ENCODE data around the gene NTF3. TPM values are rescaled to one million over a fixed set of nuclear protein-coding genes. Genes with fewer than 3 reads are reported as not detected.

NTF3 gene
- total and polyA plus RNA-seq, 7 donors = 0.16 to 0.62 (median 0.29) TPM

- DNase-seq (no peak), ATAC-seq (no peak)
- Histone ChIP-seq H3K27me3 (ENCODE audit: insufficient read depth in 3 of 3, low read length in 2 of 3) (peaks cover 0 to 6% (median 0%) of the 10 kb centered on the region in 3 donors), H3K27ac (no peak overlapping the region), H3K4me3 (no peak overlapping the region), H3K4me1 (no peaks in the 10 kb centered on the region), H3K9me3 (no peaks in the 10 kb centered on the region), H3K36me3 (ENCODE audit: insufficient read depth in 1 of 2, low read depth in 1 of 2) (no peaks in the 10 kb centered on the region)
- TF ChIP-seq CTCF (IDR thresholded peaks at IDR 0.05) = no peak
- WGBS, 3 donors = 84 to 92% (median 89%) methylated on average over 2 of the region's 2 CpGs
- intact Hi-C loops (cut with DNase I) = no loop called here
These were observed 73.8 kb downstream of the NTF3 start for GRCh38 chr12:5505751-5506150.

- no peak for ATAC-seq
- H3K27me3 ChIP-seq (ENCODE audit: insufficient read depth in 3 of 3, low read length in 2 of 3) = peaks cover 0 to 10% (median 0%) of the 10 kb centered on the region in 3 donors
- H3K27ac ChIP-seq = no peak overlapping the region
- H3K4me1 ChIP-seq = no peaks in the 10 kb centered on the region
- H3K9me3 ChIP-seq = no peaks in the 10 kb centered on the region
- intact Hi-C loops (cut with DNase I) = no loop called here
- TF ChIP-seq CTCF (IDR thresholded peaks at IDR 0.05) = no peak
- no peak overlapping the region for H3K4me3 ChIP-seq
- WGBS, 3 donors = 84 to 91% (median 88%) methylated on average over 4 of the region's 4 CpGs
- H3K36me3 ChIP-seq (ENCODE audit: insufficient read depth in 1 of 2, low read depth in 1 of 2) = no peaks in the 10 kb centered on the region
- DNase-seq = no peak
These were observed 74.4 kb downstream of the NTF3 start for GRCh38 chr12:5506295-5506694.

- intact Hi-C loops (cut with DNase I) = no loop called here
- DNase-seq (peak in 1 of 2 donors; percentile 74), ATAC-seq (peak in 1 of 4 donors; percentile 45)
- Histone ChIP-seq H3K4me3 (no peak overlapping the region), H3K27ac (no peak overlapping the region), H3K4me1 (no peaks in the 10 kb centered on the region), H3K9me3 (no peaks in the 10 kb centered on the region), H3K27me3 (ENCODE audit: insufficient read depth in 3 of 3, low read length in 2 of 3) (peaks cover 0 to 14% (median 0%) of the 10 kb centered on the region in 3 donors), H3K36me3 (ENCODE audit: insufficient read depth in 1 of 2, low read depth in 1 of 2) (no peaks in the 10 kb centered on the region)
- WGBS, 3 donors = 48 to 57% (median 53%) methylated on average over 6 of the region's 6 CpGs
- no peak for TF ChIP-seq CTCF (IDR thresholded peaks at IDR 0.05)
These were observed 74.9 kb downstream of the NTF3 start for GRCh38 chr12:5506821-5507231.

- Histone ChIP-seq H3K36me3 (ENCODE audit: insufficient read depth in 1 of 2, low read depth in 1 of 2) (no peaks in the 10 kb centered on the region), H3K27me3 (ENCODE audit: insufficient read depth in 3 of 3, low read length in 2 of 3) (peaks cover 0 to 14% (median 0%) of the 10 kb centered on the region in 3 donors), H3K27ac (no peak overlapping the region), H3K9me3 (no peaks in the 10 kb centered on the region), H3K4me3 (no peak overlapping the region), H3K4me1 (no peaks in the 10 kb centered on the region)
- no peak for TF ChIP-seq CTCF (IDR thresholded peaks at IDR 0.05)
- intact Hi-C loops (cut with DNase I) = no loop called here
- WGBS, 3 donors = 81 to 90% (median 87%) methylated on average over 8 of the region's 8 CpGs
- ATAC-seq = no peak
- no peak for DNase-seq
These were observed 75.6 kb downstream of the NTF3 start for GRCh38 chr12:5507401-5507935.

GRCh38 chr12:5507944-5508343 is 76.0 kb downstream of the NTF3 start:
- no peak for TF ChIP-seq CTCF (IDR thresholded peaks at IDR 0.05)
- intact Hi-C loops (cut with DNase I) = no loop called here
- Histone ChIP-seq H3K36me3 (ENCODE audit: insufficient read depth in 1 of 2, low read depth in 1 of 2) (no peaks in the 10 kb centered on the region), H3K27me3 (ENCODE audit: insufficient read depth in 3 of 3, low read length in 2 of 3) (peaks cover 0 to 14% (median 0%) of the 10 kb centered on the region in 3 donors), H3K4me3 (no peak overlapping the region), H3K4me1 (no peaks in the 10 kb centered on the region), H3K27ac (no peak overlapping the region), H3K9me3 (no peaks in the 10 kb centered on the region)
- 97 to 98% (median 98%) methylated on average over 5 of the region's 5 CpGs for WGBS, 3 donors
- ATAC-seq (no peak), DNase-seq (no peak)

Measured in psoas muscle (tissue), 8 donors.